ENCODE results near the gene NT5C3A. TPM values are rescaled to one million over a fixed set of nuclear protein-coding genes. Genes with fewer than 3 reads are reported as not detected.

The NT5C3A gene
- total and polyA plus RNA-seq, 9 of the 15 experiments (the other 6 are each of a cell fraction or from before 2014, with no cell fraction given), result 18.6 to 60.1 (median 40.0) TPM

DNA sequence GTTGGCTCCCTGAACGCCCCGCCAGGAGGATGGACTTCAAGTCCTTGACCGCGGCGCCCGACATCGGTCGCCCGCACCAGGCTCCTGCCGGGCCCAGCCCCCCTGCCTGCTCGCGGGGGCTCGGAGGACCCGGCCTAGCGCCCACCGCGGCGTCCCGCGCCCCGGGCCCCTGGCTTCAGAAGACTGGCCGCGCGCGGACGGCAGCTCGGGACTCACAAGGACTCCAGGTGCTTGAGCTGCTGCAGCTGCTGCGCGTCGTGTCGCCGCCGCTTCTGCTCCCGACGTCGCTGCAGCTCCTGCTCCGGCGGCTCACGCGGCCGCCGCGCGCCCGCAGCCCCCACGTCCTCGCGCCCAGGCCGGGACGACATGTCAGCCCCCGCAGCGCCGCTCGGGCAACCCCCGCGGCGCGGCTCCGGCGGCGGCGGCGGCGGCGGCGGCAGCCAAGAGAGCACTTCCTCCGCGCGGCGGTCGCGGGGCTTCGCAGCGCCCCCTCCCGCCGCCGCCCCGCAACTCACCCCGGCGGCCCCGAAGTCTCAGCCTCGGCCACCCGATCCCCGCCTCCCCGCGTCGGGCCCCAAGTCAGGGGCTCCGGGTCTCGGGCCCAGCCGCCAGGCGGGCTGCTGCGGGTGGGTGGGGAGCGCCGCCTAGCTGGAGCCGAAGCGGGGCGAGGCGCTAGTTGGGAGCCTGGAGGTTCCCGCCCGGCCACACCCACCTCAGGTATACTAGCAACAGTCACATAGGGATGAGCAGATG, 46.6 kb upstream of the NT5C3A start, which contains the start of gene RP9:
RP9 (minus strand) TSS at position 400 of the 753 bp plus-strand sequence; CDS start at position 368, 32 bp downstream.
- intact Hi-C loops (cut with micrococcal nuclease), result no loop called here
- Histone ChIP-seq H3K4me1 (replicated peaks in 1 of 2; ENCODE audit: control insufficient read depth in 2 of 2, insufficient read depth in 2 of 2, low read length in 2 of 2) (peaks cover 10 to 11% of the 10 kb centered on the region in 2 experiments; a peak in 4 of 5 replicates), H3K36me3 (ENCODE audit: control insufficient read depth, insufficient read depth, low read length) (peaks cover 10% of the 10 kb centered on the region), H3K9ac (ENCODE audit: insufficient read depth in 1 of 2, low read depth in 2 of 2, low read length in 2 of 2) (peak within 1 kb of the TSS; percentile 80 to 97), H3K27ac (ENCODE audit: extremely low read depth, low read depth, low read length) (peak within 1 kb of the TSS; percentile 77), H3K9me3 (replicated peaks; ENCODE audit: control insufficient read depth, insufficient read depth, low read depth, low read length) (no peaks in the 10 kb centered on the region), H3K27me3 (ENCODE audit: control insufficient read depth in 2 of 2, insufficient read depth in 2 of 2, low read length in 2 of 2) (no peaks in the 10 kb centered on the region), H2AFZ (ENCODE audit: low read depth, low read length) (peak within 1 kb of the TSS; percentile 89), H3K4me3 (peak within 1 kb of the TSS; percentile 99), H4K20me1 (replicated peaks; ENCODE audit: control insufficient read depth, insufficient read depth, low read length) (0 out of 2 replicates have a peak, but pooled peaks cover 12% of the 10 kb centered on the region), H3K4me2 (ENCODE audit: insufficient read depth, low read length) (peak within 1 kb of the TSS; percentile 88), H3K79me2 (ENCODE audit: control insufficient read depth, insufficient read depth, low read length) (peaks cover 50% of the 10 kb centered on the region), H3K9me1 (ENCODE audit: control insufficient read depth, insufficient read depth, low read length) (no peaks in the 10 kb centered on the region)
- WGBS (ENCODE audit: insufficient coverage, low coverage, missing lambda C conversion rate), result 0% methylated on average over 30 of the region's 100 CpGs
- ChIA-PET POLR2A (interaction anchor here (1.0 kb wide), 1 partner anchor 9 kb away, joined by 3 read pairs; no protein-coding TSS in a partner anchor), CTCF (ENCODE audit: low intra/inter-chr PET ratio) (interaction anchor here (0.5 to 1.8 kb wide), 7 partner anchors 58 to 429 kb away, joined by 3 to 5 read pairs (median 4); no protein-coding TSS in a partner anchor)
- in situ Hi-C loops (cut with MboI), result no loop called here
- BruUV-seq (replicated peaks), result no TSS peak
- FAIRE-seq (no peak), DNase-seq (ENCODE audit: extremely low read depth in 1 of 4, low spot score in 3 of 4) (peak; percentile 87 to 89 (median 88)), ATAC-seq (peak; percentile 91)
- peak; percentile 96 for TF ChIP-seq GABPA (tag; conservative IDR thresholded peaks at IDR 0.05; ENCODE audit: low read depth)
- TF ChIP-seq HDAC8 (tag; IDR thresholded peaks at IDR 0.05), result no peak
- TF ChIP-seq, protein P1, sequence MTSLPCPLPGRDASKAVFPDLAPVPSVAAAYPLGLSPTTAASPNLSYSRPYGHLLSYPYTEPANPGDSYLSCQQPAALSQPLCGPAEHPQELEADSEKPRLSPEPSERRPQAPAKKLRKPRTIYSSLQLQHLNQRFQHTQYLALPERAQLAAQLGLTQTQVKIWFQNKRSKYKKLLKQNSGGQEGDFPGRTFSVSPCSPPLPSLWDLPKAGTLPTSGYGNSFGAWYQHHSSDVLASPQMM (CRISPR knock-in tag; IDR thresholded peaks at IDR 0.05), result no peak
- TF ChIP-seq CREBBP (IDR thresholded peaks at IDR 0.05; ENCODE audit: low read depth, low read length), result no peak
- TF ChIP-seq JUNB (CRISPR knock-in tag; conservative IDR thresholded peaks at IDR 0.05), result no peak
- no peak for TF ChIP-seq TBL1XR1 (IDR thresholded peaks at IDR 0.05; ENCODE audit: low read length in 2 of 2)
- peak; percentile 74 for TF ChIP-seq TAF1 (IDR thresholded peaks at IDR 0.05; ENCODE audit: control insufficient read depth, extremely low read depth, insufficient read depth, low read length, severe bottlenecking)
- no peak for TF ChIP-seq CSDE1 (IDR thresholded peaks at IDR 0.05)
- no peak; the same call in 1 of the 2 replicates for TF ChIP-seq ILF3 (IDR thresholded peaks at IDR 0.05; ENCODE audit: borderline replicate concordance)
- peak; percentile 18; the same call in 1 of the 2 replicates for TF ChIP-seq POLR2AphosphoS5 (IDR thresholded peaks at IDR 0.05; ENCODE audit: control insufficient read depth, insufficient read depth, low read depth, low read length)
- no peak for TF ChIP-seq SMARCA4 (IDR thresholded peaks at IDR 0.05)
- TF ChIP-seq GTF2F1 (IDR thresholded peaks at IDR 0.05; ENCODE audit: low read depth, low read length), result no peak
- TF ChIP-seq HMG20B (CRISPR knock-in tag; IDR thresholded peaks at IDR 0.05), result no peak
- no peak for TF ChIP-seq ZNF146 (CRISPR knock-in tag; IDR thresholded peaks at IDR 0.05; ENCODE audit: unreplicated experiment)
- no peak for TF ChIP-seq HNRNPH1 (optimal IDR thresholded peaks at IDR 0.05; ENCODE audit: low read depth, low read length)
- TF ChIP-seq, protein P2, sequence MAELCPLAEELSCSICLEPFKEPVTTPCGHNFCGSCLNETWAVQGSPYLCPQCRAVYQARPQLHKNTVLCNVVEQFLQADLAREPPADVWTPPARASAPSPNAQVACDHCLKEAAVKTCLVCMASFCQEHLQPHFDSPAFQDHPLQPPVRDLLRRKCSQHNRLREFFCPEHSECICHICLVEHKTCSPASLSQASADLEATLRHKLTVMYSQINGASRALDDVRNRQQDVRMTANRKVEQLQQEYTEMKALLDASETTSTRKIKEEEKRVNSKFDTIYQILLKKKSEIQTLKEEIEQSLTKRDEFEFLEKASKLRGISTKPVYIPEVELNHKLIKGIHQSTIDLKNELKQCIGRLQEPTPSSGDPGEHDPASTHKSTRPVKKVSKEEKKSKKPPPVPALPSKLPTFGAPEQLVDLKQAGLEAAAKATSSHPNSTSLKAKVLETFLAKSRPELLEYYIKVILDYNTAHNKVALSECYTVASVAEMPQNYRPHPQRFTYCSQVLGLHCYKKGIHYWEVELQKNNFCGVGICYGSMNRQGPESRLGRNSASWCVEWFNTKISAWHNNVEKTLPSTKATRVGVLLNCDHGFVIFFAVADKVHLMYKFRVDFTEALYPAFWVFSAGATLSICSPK (IDR thresholded peaks at IDR 0.05; ENCODE audit: borderline replicate concordance), result no peak
- TF ChIP-seq PRMT5 (CRISPR knock-in tag; IDR thresholded peaks at IDR 0.05), result no peak
- TF ChIP-seq ZNF41 (CRISPR knock-in tag; conservative IDR thresholded peaks at IDR 0.05), result no peak
- TF ChIP-seq ZNF707 (CRISPR knock-in tag; conservative IDR thresholded peaks at IDR 0.05), result no peak
- TF ChIP-seq ZNF263 (CRISPR knock-in tag; IDR thresholded peaks at IDR 0.05; ENCODE audit: borderline replicate concordance), result no peak
